GM20000 (cell line): Measurements from ENCODE around the gene POU4F2.

Experiments used
- DNase-seq: peaks from one replicate; pipeline ENCODE4 v3.0.0; 2012; ENCODE audit warnings: low spot score
- TF ChIP-seq, protein P1 (sequence below): IDR thresholded peaks from 2 replicates; pipeline ENCODE4 v1.5.1; 2012; ENCODE audit warnings: mild to moderate bottlenecking, control low read depth; ENCODE audit errors: extremely low read depth, missing control alignments

Gene POU4F2, protein sequence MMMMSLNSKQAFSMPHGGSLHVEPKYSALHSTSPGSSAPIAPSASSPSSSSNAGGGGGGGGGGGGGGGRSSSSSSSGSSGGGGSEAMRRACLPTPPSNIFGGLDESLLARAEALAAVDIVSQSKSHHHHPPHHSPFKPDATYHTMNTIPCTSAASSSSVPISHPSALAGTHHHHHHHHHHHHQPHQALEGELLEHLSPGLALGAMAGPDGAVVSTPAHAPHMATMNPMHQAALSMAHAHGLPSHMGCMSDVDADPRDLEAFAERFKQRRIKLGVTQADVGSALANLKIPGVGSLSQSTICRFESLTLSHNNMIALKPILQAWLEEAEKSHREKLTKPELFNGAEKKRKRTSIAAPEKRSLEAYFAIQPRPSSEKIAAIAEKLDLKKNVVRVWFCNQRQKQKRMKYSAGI

GRCh38 chr4:146638786-146639505, at the start of gene POU4F2:
TSS of gene POU4F2 (plus strand) at chr4:146638893. CDS start at chr4:146639141, 248 bp downstream.
- TF ChIP-seq, protein P1, sequence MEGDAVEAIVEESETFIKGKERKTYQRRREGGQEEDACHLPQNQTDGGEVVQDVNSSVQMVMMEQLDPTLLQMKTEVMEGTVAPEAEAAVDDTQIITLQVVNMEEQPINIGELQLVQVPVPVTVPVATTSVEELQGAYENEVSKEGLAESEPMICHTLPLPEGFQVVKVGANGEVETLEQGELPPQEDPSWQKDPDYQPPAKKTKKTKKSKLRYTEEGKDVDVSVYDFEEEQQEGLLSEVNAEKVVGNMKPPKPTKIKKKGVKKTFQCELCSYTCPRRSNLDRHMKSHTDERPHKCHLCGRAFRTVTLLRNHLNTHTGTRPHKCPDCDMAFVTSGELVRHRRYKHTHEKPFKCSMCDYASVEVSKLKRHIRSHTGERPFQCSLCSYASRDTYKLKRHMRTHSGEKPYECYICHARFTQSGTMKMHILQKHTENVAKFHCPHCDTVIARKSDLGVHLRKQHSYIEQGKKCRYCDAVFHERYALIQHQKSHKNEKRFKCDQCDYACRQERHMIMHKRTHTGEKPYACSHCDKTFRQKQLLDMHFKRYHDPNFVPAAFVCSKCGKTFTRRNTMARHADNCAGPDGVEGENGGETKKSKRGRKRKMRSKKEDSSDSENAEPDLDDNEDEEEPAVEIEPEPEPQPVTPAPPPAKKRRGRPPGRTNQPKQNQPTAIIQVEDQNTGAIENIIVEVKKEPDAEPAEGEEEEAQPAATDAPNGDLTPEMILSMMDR: no peak
- DNase-seq: peak; percentile 55

DNA sequence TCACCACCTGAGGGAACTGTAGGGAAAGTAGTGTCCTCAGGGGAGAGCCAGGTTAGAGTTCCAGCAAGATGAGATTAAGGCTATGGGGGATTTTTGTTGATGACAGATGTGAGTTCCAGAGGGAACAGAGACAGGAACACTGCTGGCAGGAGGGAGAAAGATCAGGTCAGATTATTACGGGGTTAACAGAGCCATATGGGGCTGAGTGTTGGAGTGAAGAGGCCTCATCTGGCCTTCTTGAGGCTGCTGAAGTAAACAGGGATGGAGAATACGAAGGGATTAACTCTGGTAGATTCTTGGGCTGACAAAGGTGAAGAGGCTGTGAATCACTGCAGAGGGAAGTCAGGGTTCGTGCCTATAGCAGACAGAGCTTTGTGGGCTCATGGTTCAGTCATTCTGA, 47.9 kb upstream of the POU4F2 start:
- no peak for DNase-seq

GRCh38 chr4:146592019-146592418, 46.7 kb upstream of the POU4F2 start:
- DNase-seq: no peak
- TF ChIP-seq, protein P1: no peak

More for the DNA sequence above, 47.9 kb upstream of the POU4F2 start:
- TF ChIP-seq, protein P1: no peak

GRCh38 chr4:146632770-146633470, 5.8 kb upstream of the POU4F2 start:
- no peak for DNase-seq
- TF ChIP-seq, protein P1: no peak

GRCh38 chr4:146633471-146633800, 5.3 kb upstream of the POU4F2 start:
- TF ChIP-seq, protein P1: no peak
- DNase-seq: no peak

GRCh38 chr4:146634825-146635224, 3.9 kb upstream of the POU4F2 start:
- DNase-seq: no peak
- TF ChIP-seq, protein P1: no peak
